ENCODE results near the gene SNIP1. TPM values are rescaled to one million over a fixed set of nuclear protein-coding genes. Genes with fewer than 3 reads are reported as not detected.

The SNIP1 gene
- total and polyA plus RNA-seq, 2 experiments from 2014 or later = 7.0 to 11.4 TPM

DNA sequence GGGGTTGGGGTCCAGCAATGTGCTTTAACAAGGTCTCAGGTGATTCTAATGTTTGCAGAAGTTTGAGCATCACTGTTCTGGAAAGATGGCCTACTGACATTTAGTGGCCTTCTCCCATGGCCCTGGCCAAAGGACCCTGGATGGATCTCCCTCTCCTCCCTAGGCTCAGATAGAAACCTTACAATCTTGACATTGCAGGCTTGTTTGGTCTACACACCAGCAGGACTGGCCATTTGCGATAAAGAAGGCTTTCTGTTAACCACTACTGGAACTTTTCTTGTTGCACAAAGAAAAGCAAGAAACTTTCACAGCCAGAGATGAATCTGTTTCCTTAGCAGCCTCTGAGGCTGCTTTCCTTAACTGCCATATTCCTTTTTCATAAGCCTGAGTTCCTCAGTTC is 8.9 kb upstream of the SNIP1 start:
- Histone ChIP-seq H3K4me3 (no peak overlapping the region), H2AFZ (no peak overlapping the region), H3K4me2 (no peak overlapping the region), H3K4me1 (ENCODE audit: insufficient read depth) (no peaks in the 10 kb centered on the region), H3K36me3 (ENCODE audit: insufficient read depth) (peaks cover 23% of the 10 kb centered on the region), H4K20me1 (replicated peaks; ENCODE audit: insufficient read depth) (peaks cover 4% of the 10 kb centered on the region; the same call in 1 of the 2 replicates), H3K79me2 (replicated peaks; ENCODE audit: insufficient read depth) (no peaks in the 10 kb centered on the region), H3K27me3 (ENCODE audit: insufficient read depth) (no peaks in the 10 kb centered on the region), H3K9me2 (ENCODE audit: insufficient read depth) (no peaks in the 10 kb centered on the region), H3K27ac (ENCODE audit: low read depth) (no peak overlapping the region), H3F3A (replicated peaks; ENCODE audit: low read depth) (peaks cover 5% of the 10 kb centered on the region; the same call in 1 of the 2 replicates)
- TF ChIP-seq, protein P1, sequence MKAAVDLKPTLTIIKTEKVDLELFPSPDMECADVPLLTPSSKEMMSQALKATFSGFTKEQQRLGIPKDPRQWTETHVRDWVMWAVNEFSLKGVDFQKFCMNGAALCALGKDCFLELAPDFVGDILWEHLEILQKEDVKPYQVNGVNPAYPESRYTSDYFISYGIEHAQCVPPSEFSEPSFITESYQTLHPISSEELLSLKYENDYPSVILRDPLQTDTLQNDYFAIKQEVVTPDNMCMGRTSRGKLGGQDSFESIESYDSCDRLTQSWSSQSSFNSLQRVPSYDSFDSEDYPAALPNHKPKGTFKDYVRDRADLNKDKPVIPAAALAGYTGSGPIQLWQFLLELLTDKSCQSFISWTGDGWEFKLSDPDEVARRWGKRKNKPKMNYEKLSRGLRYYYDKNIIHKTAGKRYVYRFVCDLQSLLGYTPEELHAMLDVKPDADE (IDR thresholded peaks at IDR 0.05) = no peak
- TF ChIP-seq, protein P2, sequence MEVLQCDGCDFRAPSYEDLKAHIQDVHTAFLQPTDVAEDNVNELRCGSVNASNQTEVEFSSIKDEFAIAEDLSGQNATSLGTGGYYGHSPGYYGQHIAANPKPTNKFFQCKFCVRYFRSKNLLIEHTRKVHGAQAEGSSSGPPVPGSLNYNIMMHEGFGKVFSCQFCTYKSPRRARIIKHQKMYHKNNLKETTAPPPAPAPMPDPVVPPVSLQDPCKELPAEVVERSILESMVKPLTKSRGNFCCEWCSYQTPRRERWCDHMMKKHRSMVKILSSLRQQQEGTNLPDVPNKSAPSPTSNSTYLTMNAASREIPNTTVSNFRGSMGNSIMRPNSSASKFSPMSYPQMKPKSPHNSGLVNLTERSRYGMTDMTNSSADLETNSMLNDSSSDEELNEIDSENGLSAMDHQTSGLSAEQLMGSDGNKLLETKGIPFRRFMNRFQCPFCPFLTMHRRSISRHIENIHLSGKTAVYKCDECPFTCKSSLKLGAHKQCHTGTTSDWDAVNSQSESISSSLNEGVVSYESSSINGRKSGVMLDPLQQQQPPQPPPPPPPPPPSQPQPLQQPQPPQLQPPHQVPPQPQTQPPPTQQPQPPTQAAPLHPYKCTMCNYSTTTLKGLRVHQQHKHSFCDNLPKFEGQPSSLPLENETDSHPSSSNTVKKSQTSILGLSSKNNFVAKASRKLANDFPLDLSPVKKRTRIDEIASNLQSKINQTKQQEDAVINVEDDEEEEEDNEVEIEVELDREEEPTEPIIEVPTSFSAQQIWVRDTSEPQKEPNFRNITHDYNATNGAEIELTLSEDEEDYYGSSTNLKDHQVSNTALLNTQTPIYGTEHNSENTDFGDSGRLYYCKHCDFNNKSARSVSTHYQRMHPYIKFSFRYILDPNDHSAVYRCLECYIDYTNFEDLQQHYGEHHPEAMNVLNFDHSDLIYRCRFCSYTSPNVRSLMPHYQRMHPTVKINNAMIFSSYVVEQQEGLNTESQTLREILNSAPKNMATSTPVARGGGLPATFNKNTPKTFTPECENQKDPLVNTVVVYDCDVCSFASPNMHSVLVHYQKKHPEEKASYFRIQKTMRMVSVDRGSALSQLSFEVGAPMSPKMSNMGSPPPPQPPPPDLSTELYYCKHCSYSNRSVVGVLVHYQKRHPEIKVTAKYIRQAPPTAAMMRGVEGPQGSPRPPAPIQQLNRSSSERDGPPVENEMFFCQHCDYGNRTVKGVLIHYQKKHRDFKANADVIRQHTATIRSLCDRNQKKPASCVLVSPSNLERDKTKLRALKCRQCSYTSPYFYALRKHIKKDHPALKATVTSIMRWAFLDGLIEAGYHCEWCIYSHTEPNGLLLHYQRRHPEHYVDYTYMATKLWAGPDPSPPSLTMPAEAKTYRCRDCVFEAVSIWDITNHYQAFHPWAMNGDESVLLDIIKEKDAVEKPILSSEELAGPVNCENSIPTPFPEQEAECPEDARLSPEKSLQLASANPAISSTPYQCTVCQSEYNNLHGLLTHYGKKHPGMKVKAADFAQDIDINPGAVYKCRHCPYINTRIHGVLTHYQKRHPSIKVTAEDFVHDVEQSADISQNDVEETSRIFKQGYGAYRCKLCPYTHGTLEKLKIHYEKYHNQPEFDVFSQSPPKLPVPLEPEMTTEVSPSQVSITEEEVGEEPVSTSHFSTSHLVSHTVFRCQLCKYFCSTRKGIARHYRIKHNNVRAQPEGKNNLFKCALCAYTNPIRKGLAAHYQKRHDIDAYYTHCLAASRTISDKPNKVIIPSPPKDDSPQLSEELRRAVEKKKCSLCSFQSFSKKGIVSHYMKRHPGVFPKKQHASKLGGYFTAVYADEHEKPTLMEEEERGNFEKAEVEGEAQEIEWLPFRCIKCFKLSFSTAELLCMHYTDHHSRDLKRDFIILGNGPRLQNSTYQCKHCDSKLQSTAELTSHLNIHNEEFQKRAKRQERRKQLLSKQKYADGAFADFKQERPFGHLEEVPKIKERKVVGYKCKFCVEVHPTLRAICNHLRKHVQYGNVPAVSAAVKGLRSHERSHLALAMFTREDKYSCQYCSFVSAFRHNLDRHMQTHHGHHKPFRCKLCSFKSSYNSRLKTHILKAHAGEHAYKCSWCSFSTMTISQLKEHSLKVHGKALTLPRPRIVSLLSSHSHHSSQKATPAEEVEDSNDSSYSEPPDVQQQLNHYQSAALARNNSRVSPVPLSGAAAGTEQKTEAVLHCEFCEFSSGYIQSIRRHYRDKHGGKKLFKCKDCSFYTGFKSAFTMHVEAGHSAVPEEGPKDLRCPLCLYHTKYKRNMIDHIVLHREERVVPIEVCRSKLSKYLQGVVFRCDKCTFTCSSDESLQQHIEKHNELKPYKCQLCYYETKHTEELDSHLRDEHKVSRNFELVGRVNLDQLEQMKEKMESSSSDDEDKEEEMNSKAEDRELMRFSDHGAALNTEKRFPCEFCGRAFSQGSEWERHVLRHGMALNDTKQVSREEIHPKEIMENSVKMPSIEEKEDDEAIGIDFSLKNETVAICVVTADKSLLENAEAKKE (CRISPR knock-in tag; IDR thresholded peaks at IDR 0.05) = no peak
- TF ChIP-seq STAT1 (IDR thresholded peaks at IDR 0.05; ENCODE audit: unreplicated experiment) (no peak), CREB1 (CRISPR knock-in tag; IDR thresholded peaks at IDR 0.05; ENCODE audit: low read depth) (no peak), ZNF114 (CRISPR knock-in tag; IDR thresholded peaks at IDR 0.05) (no peak), JUNB (IDR thresholded peaks at IDR 0.05; ENCODE audit: unreplicated experiment) (no peak), NANOG (IDR thresholded peaks at IDR 0.05; ENCODE audit: borderline replicate concordance) (no peak), EZH2 (IDR thresholded peaks at IDR 0.05; ENCODE audit: low read depth, unreplicated experiment) (no peak), EZH2phosphoT487 (IDR thresholded peaks at IDR 0.05; ENCODE audit: unreplicated experiment) (no peak), POLR2AphosphoS5 (IDR thresholded peaks at IDR 0.05; ENCODE audit: low read depth) (no peak), ZNF331 (CRISPR knock-in tag; IDR thresholded peaks at IDR 0.05; ENCODE audit: low read depth) (no peak)
- TF ChIP-seq, protein P3, sequence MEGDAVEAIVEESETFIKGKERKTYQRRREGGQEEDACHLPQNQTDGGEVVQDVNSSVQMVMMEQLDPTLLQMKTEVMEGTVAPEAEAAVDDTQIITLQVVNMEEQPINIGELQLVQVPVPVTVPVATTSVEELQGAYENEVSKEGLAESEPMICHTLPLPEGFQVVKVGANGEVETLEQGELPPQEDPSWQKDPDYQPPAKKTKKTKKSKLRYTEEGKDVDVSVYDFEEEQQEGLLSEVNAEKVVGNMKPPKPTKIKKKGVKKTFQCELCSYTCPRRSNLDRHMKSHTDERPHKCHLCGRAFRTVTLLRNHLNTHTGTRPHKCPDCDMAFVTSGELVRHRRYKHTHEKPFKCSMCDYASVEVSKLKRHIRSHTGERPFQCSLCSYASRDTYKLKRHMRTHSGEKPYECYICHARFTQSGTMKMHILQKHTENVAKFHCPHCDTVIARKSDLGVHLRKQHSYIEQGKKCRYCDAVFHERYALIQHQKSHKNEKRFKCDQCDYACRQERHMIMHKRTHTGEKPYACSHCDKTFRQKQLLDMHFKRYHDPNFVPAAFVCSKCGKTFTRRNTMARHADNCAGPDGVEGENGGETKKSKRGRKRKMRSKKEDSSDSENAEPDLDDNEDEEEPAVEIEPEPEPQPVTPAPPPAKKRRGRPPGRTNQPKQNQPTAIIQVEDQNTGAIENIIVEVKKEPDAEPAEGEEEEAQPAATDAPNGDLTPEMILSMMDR (conservative IDR thresholded peaks at IDR 0.05; ENCODE audit: low read depth in 2 of 2) = no peak
- TF ChIP-seq, protein P4, sequence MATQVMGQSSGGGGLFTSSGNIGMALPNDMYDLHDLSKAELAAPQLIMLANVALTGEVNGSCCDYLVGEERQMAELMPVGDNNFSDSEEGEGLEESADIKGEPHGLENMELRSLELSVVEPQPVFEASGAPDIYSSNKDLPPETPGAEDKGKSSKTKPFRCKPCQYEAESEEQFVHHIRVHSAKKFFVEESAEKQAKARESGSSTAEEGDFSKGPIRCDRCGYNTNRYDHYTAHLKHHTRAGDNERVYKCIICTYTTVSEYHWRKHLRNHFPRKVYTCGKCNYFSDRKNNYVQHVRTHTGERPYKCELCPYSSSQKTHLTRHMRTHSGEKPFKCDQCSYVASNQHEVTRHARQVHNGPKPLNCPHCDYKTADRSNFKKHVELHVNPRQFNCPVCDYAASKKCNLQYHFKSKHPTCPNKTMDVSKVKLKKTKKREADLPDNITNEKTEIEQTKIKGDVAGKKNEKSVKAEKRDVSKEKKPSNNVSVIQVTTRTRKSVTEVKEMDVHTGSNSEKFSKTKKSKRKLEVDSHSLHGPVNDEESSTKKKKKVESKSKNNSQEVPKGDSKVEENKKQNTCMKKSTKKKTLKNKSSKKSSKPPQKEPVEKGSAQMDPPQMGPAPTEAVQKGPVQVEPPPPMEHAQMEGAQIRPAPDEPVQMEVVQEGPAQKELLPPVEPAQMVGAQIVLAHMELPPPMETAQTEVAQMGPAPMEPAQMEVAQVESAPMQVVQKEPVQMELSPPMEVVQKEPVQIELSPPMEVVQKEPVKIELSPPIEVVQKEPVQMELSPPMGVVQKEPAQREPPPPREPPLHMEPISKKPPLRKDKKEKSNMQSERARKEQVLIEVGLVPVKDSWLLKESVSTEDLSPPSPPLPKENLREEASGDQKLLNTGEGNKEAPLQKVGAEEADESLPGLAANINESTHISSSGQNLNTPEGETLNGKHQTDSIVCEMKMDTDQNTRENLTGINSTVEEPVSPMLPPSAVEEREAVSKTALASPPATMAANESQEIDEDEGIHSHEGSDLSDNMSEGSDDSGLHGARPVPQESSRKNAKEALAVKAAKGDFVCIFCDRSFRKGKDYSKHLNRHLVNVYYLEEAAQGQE (IDR thresholded peaks at IDR 0.05; ENCODE audit: unreplicated experiment) = no peak
- H3K9me3 Mint-ChIP-seq = no peaks in the 10 kb centered on the region; the same call in 2 of the 3 replicates
- no peak overlapping the region for H3K4me3 Mint-ChIP-seq
- ATAC-seq = no peak
- no peak overlapping the region for H3K27ac Mint-ChIP-seq
- H3K27me3 Mint-ChIP-seq (ENCODE audit: insufficient read depth, low read depth, poor library complexity) = peaks cover 4% of the 10 kb centered on the region
- peaks cover 5% of the 10 kb centered on the region for H3K4me1 Mint-ChIP-seq
- H3K36me3 Mint-ChIP-seq (ENCODE audit: low read depth) = peaks cover 30% of the 10 kb centered on the region
- DNase-seq (ENCODE audit: low spot score) = no peak

Data from GM23338 (cell line).